Body of pancreas (tissue), 4 donors: ENCODE results near the gene KIF23. TPM values are rescaled to one million over a fixed set of nuclear protein-coding genes. Genes with fewer than 3 reads are reported as not detected.
A peak's percentile ranks its signal among the peaks of the same experiment; 100 is the strongest.

Source experiments
- ATAC-seq: fragments of 150-250 bp; one replicate; pipeline ENCODE4 v1.9.1; 2016
- DNase-seq, 4 donors: peaks; one replicate each; pipeline ENCODE4 v3.0.0-alpha.2; 2019
- H3K27ac ChIP-seq, 4 donors: fragments of 200-600 bp; sonication (generic); 1 replicate in 3 of 4; 2 replicates in 1 of 4; pipeline versions ENCODE4 v1.5.1 to v1.6.1; 2016 to 2019; ENCODE audit warnings: mild to moderate bottlenecking in 1 of 4, mixed read lengths in 1 of 4, moderate library complexity in 1 of 4
- H3K27me3 ChIP-seq, 2 donors: fragments of 200-600 bp; sonication (generic); one replicate each; pipeline ENCODE4 v1.6.0; 2016; ENCODE audit warnings: mild to moderate bottlenecking in 1 of 2
- H3K36me3 ChIP-seq, 2 donors: fragments of 200-600 bp; sonication (generic); replicated peaks in 1 of 2; 2 replicates each; pipeline ENCODE4 v1.5.1; 2016; ENCODE audit warnings: low read depth in 2 of 2; ENCODE audit not compliant: insufficient read depth in 1 of 2
- H3K4me1 ChIP-seq: fragments of 200-600 bp; sonication (generic); one replicate; pipeline ENCODE4 v1.6.0; 2016
- H3K4me3 ChIP-seq, 2 donors: fragments of 200-600 bp; sonication (generic); 1 replicate in 1 of 2; 2 replicates in 1 of 2; pipeline ENCODE4 v1.5.1; 2016 to 2019
- H3K9me3 ChIP-seq, 3 donors: fragments of 200-600 bp; sonication (generic); 1 replicate in 2 of 3; 2 replicates in 1 of 3; pipeline ENCODE4 v1.5.1; 2016
- CTCF ChIP-seq, 7 experiments: fragments of 450-650 bp in 4 of 7; fragments of 200-600 bp in 3 of 7; sonication (generic) in 3 of 7; IDR thresholded peaks; one replicate each; pipeline ENCODE4 v1.5.1; 2016 to 2019; ENCODE audit warnings: antibody characterized with exemption in 7 of 7
- POLR2A ChIP-seq, 3 donors: fragments of 450-650 bp; IDR thresholded peaks; one replicate each; pipeline ENCODE4 v1.6.1; 2016; ENCODE audit warnings: antibody characterized with exemption in 3 of 3, mild to moderate bottlenecking in 2 of 3
- WGBS, 2 donors: methylation state at CpG; one replicate each; pipeline ENCODE4 v1.1.5; 2017; 5-methylcytosine and 5-hydroxymethylcytosine counted together
- intact Hi-C: fragments of 100-400 bp; cut with DNase I; formaldehyde crosslinking; loops from one replicate; pipeline ENCODE4 v1.15.1; 2023
- total RNA-seq, 2 donors: library from RNA; depleted of rRNA; stranded (reverse); fragments of >200 nt; gene quantifications; one replicate each; pipeline ENCODE4 v1.1.0, GENCODE V29; 2016

KIF23 gene
- total RNA-seq, 2 donors from 2014 or later: 0.99 to 2.9 TPM

DNA sequence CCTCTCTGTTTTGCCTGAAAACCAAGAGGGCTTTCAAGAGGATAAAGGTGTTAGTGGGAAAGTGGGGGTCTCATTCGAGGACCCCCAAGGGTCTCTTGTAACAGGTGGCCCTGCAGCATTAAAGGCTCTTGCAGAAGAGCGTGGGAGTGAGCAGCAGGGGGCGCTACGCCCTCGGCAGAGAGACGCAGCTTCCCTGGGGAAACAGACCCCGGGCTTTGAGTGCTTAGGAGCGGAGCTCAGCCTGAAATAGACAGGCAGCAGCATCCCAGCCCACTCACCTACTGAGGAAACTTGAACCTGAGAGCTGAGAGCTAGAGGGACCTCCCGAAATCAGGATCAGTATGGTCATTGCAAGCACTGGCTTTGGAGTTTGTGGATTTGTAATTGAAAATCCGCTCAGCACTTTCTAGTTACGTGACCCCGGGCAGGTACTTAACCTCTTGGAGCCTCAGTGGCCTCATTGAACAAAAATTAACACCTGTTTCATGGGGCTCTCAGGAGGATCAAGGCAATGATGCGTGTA is 64.2 kb downstream of the KIF23 start:
- H3K36me3 ChIP-seq: no peaks in the 10 kb centered on the region
- TF ChIP-seq CTCF (IDR thresholded peaks at IDR 0.05): peak; percentile 56 to 78 (median 69)
- TF ChIP-seq POLR2A (IDR thresholded peaks at IDR 0.05): no peak
- no peaks in the 10 kb centered on the region for H3K9me3 ChIP-seq
- intact Hi-C loops: loop anchor here (5.0 kb wide), 1 partner anchor 1009 kb away; no protein-coding TSS in a partner anchor
- H3K27me3 ChIP-seq: no peaks in the 10 kb centered on the region
- ATAC-seq (peak; percentile 38), DNase-seq (peak; percentile 41 to 61 (median 50))
- no peak overlapping the region for H3K27ac ChIP-seq
- 34 to 49% methylated on average over 8 to 13 of the region's 13 CpGs for WGBS, 2 donors
- no peaks in the 10 kb centered on the region for H3K4me1 ChIP-seq
- no peak overlapping the region for H3K4me3 ChIP-seq

DNA sequence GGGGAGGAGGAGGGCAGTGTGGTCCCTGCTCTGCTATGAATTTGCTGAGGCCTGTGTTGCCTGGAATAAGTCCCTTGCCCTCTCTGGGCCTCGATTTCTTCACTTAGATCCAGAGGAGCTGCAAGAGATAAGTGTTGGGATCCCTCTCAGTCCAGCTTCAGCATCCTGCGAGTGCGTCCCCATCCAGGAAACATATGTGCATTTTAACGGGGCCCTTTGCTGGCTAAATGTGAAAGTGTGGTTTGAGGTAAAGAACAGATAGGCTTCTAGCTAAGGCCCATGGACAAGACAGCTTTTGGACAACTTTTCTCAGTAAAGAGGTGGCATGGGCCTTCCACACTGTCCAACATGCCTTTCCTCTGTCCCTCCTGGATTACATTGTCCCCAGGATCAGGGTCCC is 64.9 kb downstream of the KIF23 start:
- H3K27me3 ChIP-seq: no peaks in the 10 kb centered on the region
- no peak for TF ChIP-seq CTCF (IDR thresholded peaks at IDR 0.05)
- TF ChIP-seq POLR2A (IDR thresholded peaks at IDR 0.05): no peak
- no peak overlapping the region for H3K27ac ChIP-seq
- H3K4me3 ChIP-seq: no peak overlapping the region
- H3K36me3 ChIP-seq: no peaks in the 10 kb centered on the region
- DNase-seq (no peak), ATAC-seq (no peak)
- no peaks in the 10 kb centered on the region for H3K4me1 ChIP-seq
- WGBS, 2 donors: 73 to 76% methylated on average over 3 to 4 of the region's 4 CpGs
- no peaks in the 10 kb centered on the region for H3K9me3 ChIP-seq
- intact Hi-C loops: loop anchor here (5.0 kb wide), 1 partner anchor 1008 kb away; no protein-coding TSS in a partner anchor

DNA sequence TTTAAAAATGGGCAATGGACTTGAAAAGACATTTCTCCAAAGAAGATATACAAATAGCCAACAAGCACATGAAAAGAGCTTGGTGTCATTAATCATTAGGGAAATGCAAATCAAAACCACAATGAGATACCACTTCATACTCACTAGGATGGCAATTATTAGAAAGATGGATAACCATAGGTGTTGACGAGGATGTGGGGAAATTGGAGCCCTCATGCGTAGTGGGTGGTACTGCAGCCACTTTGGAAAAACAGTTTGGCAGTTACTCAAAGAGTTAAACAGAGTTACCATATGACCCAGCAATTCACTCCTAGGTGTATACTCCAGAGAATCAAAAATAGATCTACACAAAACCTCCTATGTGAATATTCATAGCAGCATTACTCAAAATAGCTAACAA is 65.8 kb downstream of the KIF23 start:
- Histone ChIP-seq H3K4me3 (no peak overlapping the region), H3K36me3 (no peaks in the 10 kb centered on the region), H3K4me1 (no peaks in the 10 kb centered on the region), H3K9me3 (no peaks in the 10 kb centered on the region), H3K27ac (no peak overlapping the region), H3K27me3 (no peaks in the 10 kb centered on the region)
- intact Hi-C loops: loop anchor here (5.0 kb wide), 1 partner anchor 1007 kb away; no protein-coding TSS in a partner anchor
- no peak for TF ChIP-seq CTCF (IDR thresholded peaks at IDR 0.05)
- no peak for TF ChIP-seq POLR2A (IDR thresholded peaks at IDR 0.05)
- WGBS, 2 donors: 92 to 100% methylated on average over 2 of the region's 2 CpGs
- DNase-seq: no peak
- ATAC-seq: no peak

GRCh38 chr15:69480932-69481331 is 66.8 kb downstream of the KIF23 start:
- no peak for DNase-seq
- ATAC-seq: no peak
- Histone ChIP-seq H3K36me3 (no peaks in the 10 kb centered on the region), H3K4me3 (no peak overlapping the region), H3K4me1 (no peaks in the 10 kb centered on the region), H3K27me3 (no peaks in the 10 kb centered on the region), H3K9me3 (no peaks in the 10 kb centered on the region), H3K27ac (no peak overlapping the region)
- 64 to 91% methylated on average over 3 of the region's 3 CpGs for WGBS, 2 donors
- intact Hi-C loops: no loop called here
- no peak for TF ChIP-seq CTCF (IDR thresholded peaks at IDR 0.05)
- TF ChIP-seq POLR2A (IDR thresholded peaks at IDR 0.05): no peak

- intact Hi-C loops: no loop called here
- Histone ChIP-seq H3K9me3 (no peaks in the 10 kb centered on the region), H3K27ac (no peak overlapping the region), H3K27me3 (no peaks in the 10 kb centered on the region), H3K36me3 (no peaks in the 10 kb centered on the region), H3K4me1 (peaks cover 13% of the 10 kb centered on the region), H3K4me3 (no peak overlapping the region)
- ATAC-seq: no peak
- TF ChIP-seq POLR2A (IDR thresholded peaks at IDR 0.05) (no peak), CTCF (IDR thresholded peaks at IDR 0.05) (no peak)
- peak in 2 of 4 donors; percentile 46 to 48 for DNase-seq
- WGBS, 2 donors: 46 to 60% methylated on average over 2 to 4 of the region's 4 CpGs
These were observed 68.6 kb downstream of the KIF23 start for GRCh38 chr15:69482686-69483256.
